ENCODE data around the gene RABGGTB.
"Not testable (repeated sequence)": the region's sequence is repeated elsewhere in the genome, so short reads cannot be mapped to it uniquely, and the experiment has no call there.

RABGGTB gene

GRCh38 chr1:75823596-75823995, 37.5 kb downstream of the RABGGTB start:
- H3K4me1 Mint-ChIP-seq, H3K9me3 Mint-ChIP-seq, H3K27ac Mint-ChIP-seq, H3K27me3 Mint-ChIP-seq, H3K4me3 Mint-ChIP-seq, ATAC-seq: not testable (repeated sequence)
- H3K36me3 Mint-ChIP-seq = peaks cover 62% of the 10 kb centered on the region

GRCh38 chr1:75836528-75837100, 50.6 kb downstream of the RABGGTB start:
- H3K4me1 Mint-ChIP-seq = no peaks in the 10 kb centered on the region
- no peak for ATAC-seq
- no peaks in the 10 kb centered on the region for H3K27me3 Mint-ChIP-seq
- H3K27ac Mint-ChIP-seq = no peak overlapping the region
- H3K9me3 Mint-ChIP-seq = peaks cover 8% of the 10 kb centered on the region
- H3K36me3 Mint-ChIP-seq = no peaks in the 10 kb centered on the region
- H3K4me3 Mint-ChIP-seq = no peak overlapping the region

GRCh38 chr1:75838079-75838478, 52.0 kb downstream of the RABGGTB start:
- peaks cover 3% of the 10 kb centered on the region for H3K9me3 Mint-ChIP-seq
- H3K4me1 Mint-ChIP-seq = peaks cover 6% of the 10 kb centered on the region
- ATAC-seq = no peak
- H3K4me3 Mint-ChIP-seq = no peak overlapping the region
- H3K36me3 Mint-ChIP-seq = no peaks in the 10 kb centered on the region
- no peaks in the 10 kb centered on the region for H3K27me3 Mint-ChIP-seq
- H3K27ac Mint-ChIP-seq = no peak overlapping the region

GRCh38 chr1:75841421-75841820, 55.4 kb downstream of the RABGGTB start:
- Mint-ChIP-seq H3K4me1 (peaks cover 7% of the 10 kb centered on the region), H3K27ac (no peak overlapping the region), H3K36me3 (no peaks in the 10 kb centered on the region), H3K4me3 (no peak overlapping the region), H3K27me3 (no peaks in the 10 kb centered on the region), H3K9me3 (no peaks in the 10 kb centered on the region)
- ATAC-seq = no peak

Measured in stimulated activated memory B cell treated with anti-CD40 and anti-IgM and Interleukin-4, amounts not matched to agents 10 μg/mL and 1 μg/mL and 100 μg/mL, for 72 hours (primary cell).